ENCODE data around the gene SEL1L3.

Gene SEL1L3

DNA sequence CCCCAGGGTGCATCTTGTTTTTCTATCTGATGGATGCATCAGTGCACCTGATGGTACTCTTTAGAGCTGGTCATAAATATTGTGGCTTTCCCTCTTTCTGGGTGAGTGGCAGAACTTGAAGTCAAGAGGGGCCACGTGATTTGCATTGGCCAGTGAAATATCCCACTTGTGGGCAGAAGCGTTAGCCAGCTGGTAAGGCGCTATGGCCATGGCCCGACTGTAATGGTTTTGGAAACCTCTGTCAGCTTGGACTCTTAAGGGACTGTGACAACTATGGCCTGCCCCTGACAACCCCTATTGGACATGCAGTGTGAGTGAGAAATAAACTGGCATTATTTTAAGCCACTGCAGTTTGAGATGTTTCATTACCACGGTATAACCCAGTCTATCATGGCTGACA is 72.8 kb downstream of the SEL1L3 start:
- DNase-seq (ENCODE audit: low spot score) = no peak

DNA sequence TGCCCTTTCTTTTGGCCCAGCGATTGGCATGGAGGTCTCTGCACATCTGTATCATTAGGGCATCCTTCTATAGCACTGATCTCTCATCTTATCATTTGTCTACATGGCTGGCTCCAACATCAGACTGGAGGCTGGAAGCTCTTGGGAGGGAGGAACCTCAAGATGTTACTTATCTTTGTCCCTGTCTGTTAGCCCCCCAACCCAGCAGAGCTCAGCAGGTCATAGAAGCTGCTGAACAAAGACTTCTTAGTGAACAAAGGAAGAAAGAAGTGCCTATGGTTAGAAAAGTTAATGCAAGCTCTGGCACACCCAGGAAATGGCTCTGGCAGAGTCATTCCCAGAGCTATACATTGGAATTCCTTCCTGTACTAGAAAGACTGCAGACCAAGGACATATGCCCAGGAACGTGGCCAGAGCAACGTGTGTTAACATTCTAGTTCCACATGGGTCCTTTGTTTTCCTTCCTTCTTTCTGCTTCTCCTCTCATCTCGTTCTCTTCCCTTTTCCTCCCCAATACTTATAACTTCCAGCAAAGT is 74.0 kb downstream of the SEL1L3 start:
- DNase-seq (ENCODE audit: low spot score) = no peak

- DNase-seq (ENCODE audit: low spot score) = no peak
These were observed 76.2 kb downstream of the SEL1L3 start for GRCh38 chr4:25786497-25787065.

DNA sequence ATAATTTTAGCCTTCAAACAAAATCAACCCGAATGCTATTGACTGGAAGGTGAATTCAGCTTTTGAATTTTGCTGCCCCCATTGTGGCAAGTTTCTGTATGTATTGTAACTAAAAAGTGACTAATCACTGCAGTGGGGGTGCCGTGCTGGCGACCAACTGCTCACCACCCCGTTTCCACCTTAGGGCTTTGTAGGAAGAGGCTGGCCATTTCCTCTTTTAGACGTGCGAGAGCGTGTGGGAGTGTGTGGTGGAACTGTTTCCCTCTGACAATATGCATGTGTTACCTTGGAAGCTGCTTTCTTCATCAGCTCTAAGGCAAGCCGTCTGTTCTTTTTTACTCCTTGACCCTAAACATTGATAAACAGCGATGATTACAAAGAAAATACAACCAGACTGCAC is 78.8 kb downstream of the SEL1L3 start:
- DNase-seq (ENCODE audit: low spot score) = no peak

DNA sequence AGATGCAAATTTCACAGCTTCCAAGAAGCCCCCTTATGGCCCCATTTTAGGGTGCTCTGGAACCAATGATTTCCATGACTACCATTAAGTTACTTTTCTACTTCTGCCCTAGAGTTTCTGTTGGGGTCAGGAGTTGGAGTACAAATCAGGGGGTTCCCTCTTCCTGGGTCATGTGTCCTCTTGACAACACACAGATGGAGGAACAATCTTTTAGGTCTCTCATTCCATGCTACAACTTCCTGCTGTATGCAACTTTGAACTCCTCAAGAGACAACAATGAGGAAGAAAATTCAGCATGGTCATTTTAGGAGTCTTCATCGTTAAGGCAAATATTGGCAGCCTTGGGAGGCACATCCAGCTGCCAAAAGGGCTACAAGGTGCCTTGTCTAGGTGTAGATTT is 79.7 kb downstream of the SEL1L3 start:
- no peak for DNase-seq (ENCODE audit: low spot score)

GRCh38 chr4:25782482-25782881 is 80.3 kb downstream of the SEL1L3 start:
- no peak for DNase-seq (ENCODE audit: low spot score)

DNA sequence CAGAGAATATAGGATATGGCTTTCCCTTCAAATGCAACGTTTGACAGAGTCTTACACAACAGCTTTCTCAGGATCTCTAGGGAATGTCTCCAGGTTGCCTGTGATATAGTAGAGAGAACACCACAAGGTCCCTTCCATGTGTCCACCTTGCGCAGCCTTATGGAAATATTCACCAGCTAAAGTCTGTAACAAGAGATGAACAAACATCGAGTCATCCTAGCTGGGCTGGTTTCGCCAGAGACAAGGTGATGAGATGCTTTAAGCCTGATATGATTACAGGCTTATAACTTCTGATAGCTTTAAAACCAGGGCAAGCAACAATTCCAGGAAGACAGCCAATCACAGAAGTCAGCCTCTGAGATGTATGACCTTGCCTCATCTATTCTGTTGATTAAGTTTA is 83.8 kb downstream of the SEL1L3 start:
- no peak for DNase-seq (ENCODE audit: low spot score)

- no peak for DNase-seq (ENCODE audit: low spot score)
These were observed 86.0 kb downstream of the SEL1L3 start for GRCh38 chr4:25776795-25777194.

- no peak for DNase-seq (ENCODE audit: low spot score)
These were observed 87.6 kb downstream of the SEL1L3 start for GRCh38 chr4:25775166-25775565.

GRCh38 chr4:25773358-25773757 is 89.4 kb downstream of the SEL1L3 start:
- no peak for DNase-seq (ENCODE audit: low spot score)

GRCh38 chr4:25771672-25772071 is 91.1 kb downstream of the SEL1L3 start:
- DNase-seq (ENCODE audit: low spot score) = no peak

DNA sequence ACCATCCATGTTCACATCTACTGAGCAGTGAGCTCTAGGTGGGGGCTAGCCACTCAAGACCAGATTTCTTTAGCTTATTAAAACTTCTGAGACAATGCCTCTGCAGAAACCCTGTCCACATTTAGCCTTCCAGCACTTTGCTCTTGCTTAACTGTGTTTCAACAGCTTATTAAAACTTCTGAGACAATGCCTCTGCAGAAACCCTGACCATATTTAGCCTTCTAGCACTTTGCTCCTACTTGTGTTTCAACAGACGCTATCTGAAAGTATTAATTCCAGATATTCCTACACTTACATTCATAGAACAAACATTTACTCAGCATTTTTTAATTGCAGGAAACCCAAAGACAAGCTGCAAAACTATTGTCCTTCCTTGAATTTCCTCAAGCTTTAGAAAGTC is 91.9 kb downstream of the SEL1L3 start:
- DNase-seq (ENCODE audit: low spot score) = no peak

- DNase-seq (ENCODE audit: low spot score) = no peak
These were observed 93.5 kb downstream of the SEL1L3 start for GRCh38 chr4:25769251-25769650.

DNA sequence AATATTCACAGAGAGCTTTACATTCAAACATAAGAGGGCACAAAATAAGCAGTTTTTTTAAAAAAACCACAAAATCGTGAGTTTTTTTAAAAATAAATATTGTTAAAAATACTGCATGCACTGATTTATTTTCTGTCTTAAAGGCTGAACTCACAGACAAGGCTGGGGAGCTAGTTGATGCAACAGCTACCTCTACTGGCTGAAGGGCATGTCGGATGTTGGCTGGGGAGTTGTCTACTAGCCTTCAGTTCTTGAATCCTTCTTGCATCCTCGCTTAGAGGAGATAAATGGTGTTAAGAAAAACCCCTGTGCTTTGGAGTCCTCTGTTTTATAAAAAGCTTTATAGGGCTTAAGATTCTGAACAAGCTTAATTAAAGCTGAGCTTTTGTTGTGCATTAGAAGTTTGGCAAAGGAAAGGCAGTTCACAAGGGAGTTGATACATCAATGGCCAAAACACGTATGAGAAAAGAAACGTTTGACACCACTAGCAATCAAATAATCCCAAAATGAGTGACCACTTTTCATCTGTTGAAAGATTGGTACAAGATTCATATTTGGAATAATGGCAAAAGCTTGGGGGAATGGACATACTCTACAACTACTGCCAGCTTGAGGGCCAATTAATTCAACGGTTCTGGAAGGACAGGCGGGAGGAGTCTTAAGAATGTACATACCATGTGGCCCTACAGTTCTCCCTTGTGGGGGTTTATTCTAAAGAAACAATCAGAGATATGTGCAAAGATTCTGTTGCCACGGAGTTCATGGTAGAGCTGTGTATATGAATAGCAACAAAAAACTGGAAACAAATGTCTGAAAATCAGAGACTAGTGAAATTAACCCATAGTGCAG is 94.7 kb downstream of the SEL1L3 start:
- DNase-seq (ENCODE audit: low spot score) = peak; percentile 73

DNA sequence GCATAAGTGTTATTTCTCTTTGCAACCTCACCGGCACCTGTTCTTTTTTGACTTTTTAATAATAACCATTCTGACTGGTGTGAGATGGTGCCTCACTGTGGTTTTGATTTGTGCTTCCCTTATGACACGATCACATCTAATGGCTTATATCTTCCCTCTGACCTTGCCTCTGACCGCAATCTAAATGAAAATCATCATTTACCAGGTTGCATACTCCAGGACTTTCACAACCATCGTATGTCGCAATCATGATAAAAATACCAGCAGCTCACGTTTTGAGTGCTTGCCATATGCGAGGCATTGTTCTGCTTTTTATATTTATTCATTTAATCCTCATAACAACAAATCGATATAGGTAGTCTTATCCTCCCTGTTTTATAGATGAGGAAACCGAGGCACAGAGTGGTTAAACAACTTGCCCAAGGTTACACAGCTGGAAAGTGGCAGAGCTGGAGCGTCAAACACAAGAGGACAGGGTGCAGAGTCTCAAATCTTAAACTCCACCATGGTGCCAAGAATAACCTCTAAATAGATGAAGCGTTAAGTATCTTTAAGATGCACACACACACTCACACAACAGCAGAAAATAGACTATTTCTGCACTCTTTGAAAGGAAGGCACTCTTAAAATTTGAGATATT is 102.2 kb downstream of the SEL1L3 start:
- DNase-seq (ENCODE audit: low spot score) = no peak

DNA sequence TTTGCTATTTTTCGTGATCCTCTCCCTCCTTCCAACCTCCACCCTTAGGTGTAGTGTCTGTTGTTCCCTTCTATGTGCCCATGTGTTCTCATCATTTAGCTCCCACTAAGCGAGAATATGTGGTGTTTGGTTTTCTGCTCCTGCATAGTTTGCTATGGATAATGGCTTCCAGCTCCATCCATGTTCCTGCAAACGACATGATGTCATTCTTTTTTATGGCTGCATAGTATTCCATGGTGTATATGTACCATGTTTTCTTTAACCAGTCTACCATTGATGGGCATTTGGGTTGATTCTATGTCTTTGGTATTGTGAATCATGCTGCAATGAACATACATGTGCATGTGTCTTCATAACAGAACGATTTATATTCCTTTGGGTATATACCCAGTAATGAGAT is 102.7 kb downstream of the SEL1L3 start:
- no peak for DNase-seq (ENCODE audit: low spot score)

- no peak for DNase-seq (ENCODE audit: low spot score)
These were observed 103.7 kb downstream of the SEL1L3 start for GRCh38 chr4:25759101-25759500.

- DNase-seq (ENCODE audit: low spot score) = no peak
These were observed 105.3 kb downstream of the SEL1L3 start for GRCh38 chr4:25757452-25757851.

- DNase-seq (ENCODE audit: low spot score) = no peak
These were observed 106.3 kb downstream of the SEL1L3 start for GRCh38 chr4:25756503-25756902.

DNA sequence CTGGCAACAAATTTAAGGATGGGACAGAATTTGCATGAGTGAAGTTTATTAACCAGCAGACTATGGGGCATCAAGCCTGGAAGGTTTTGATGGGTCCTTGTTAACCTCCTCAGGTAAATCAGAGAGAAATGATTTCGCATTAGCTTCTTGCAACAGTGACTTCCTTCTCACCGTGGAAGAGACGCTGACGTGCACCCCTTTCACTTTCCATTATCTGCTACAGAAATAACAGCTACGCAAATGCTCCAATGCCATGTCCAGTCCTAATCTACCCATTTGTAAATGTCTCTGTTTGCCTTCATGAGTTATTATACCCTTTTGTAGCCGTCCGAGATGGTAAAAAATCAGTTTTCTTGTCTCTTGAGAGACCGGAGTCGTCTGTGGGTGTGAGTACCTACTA is 106.9 kb downstream of the SEL1L3 start:
- no peak for DNase-seq (ENCODE audit: low spot score)

DNA sequence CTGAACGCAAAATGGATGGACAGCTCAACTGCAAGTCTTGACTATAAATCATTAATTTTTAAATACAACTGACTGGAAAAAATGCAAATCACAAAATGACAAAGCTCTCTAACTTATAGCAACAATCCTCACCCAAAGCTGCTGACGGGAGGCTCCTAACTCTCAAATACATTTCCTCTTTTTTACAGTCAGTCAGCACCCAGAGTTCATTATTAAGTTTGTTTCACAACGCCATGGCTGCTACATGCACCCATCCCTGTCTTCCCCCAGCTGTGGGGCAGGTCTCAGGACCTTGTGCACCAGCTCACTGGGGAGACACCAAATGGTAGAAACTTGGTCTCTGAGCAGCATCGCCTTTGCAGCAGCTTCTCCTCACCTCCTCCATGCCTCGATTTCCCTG is 109.5 kb downstream of the SEL1L3 start:
- no peak for DNase-seq (ENCODE audit: low spot score)

DNA sequence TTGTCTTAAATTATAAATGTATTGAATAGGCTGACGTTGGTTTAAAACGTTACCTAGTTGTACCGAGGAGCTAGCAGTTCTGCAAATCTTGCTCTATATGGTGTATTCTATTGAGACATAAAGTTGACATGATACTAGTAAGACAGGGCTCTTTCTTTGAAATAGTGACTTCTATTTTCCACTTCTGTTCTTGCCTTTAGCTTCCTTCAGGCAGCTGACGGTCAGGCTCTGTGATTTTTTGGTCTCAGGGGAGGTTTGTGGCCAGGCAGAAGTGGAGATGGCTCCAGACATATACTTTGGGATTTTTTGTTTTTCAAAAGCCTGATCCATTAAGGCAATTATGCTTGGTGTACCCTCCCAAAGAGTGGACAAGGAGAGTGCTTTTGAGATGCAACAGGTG is 111.9 kb downstream of the SEL1L3 start:
- DNase-seq (ENCODE audit: low spot score) = no peak

- no peak for DNase-seq (ENCODE audit: low spot score)
These were observed 113.5 kb downstream of the SEL1L3 start for GRCh38 chr4:25749150-25749794.

Measured in globus pallidus (tissue), 1 donor.